Left ventricle myocardium inferior (tissue), 1 donor: ENCODE measurements around the gene SENP5. TPM values are rescaled to one million over a fixed set of nuclear protein-coding genes. Genes with fewer than 3 reads are reported as not detected.

Experiments used
- DNase-seq: peaks from one replicate; pipeline ENCODE4 v3.0.0-alpha.2; 2020
- H3K27ac ChIP-seq: fragments of 200-600 bp; replicated peaks from 2 replicates; pipeline ENCODE4 v1.8.0; 2021
- H3K27me3 ChIP-seq: fragments of 200-600 bp; 2 replicates; pipeline ENCODE4 v1.8.0; 2021; ENCODE audit warnings: low read depth
- H3K36me3 ChIP-seq: fragments of 200-600 bp; 2 replicates; pipeline ENCODE4 v1.8.0; 2021
- H3K4me1 ChIP-seq: fragments of 200-600 bp; 2 replicates; pipeline ENCODE4 v1.8.0; 2021
- H3K4me3 ChIP-seq: fragments of 200-600 bp; 2 replicates; pipeline ENCODE4 v1.8.0; 2021; ENCODE audit warnings: mild to moderate bottlenecking, moderate library complexity
- H3K9me3 ChIP-seq: fragments of 200-600 bp; replicated peaks from 2 replicates; pipeline ENCODE4 v1.8.0; 2021
- CTCF ChIP-seq: fragments of 200-600 bp; IDR thresholded peaks from 2 replicates; pipeline ENCODE4 v1.8.0; 2021; ENCODE audit warnings: antibody characterized with exemption, mild to moderate bottlenecking, borderline replicate concordance
- intact Hi-C: fragments of 100-400 bp; cut with micrococcal nuclease; formaldehyde crosslinking; loops from one replicate; pipeline ENCODE4 v1.11.0; 2022
- total RNA-seq: library from RNA; stranded (reverse); fragmentation: NEBNext Ultra II Directional; extraction: Animal tissue kit (Norgen Biotek cat#: 25700); gene quantifications from one replicate; pipeline ENCODE4 v1.2.1, GENCODE V29; 2021
- donor health status: DM: no; HTN: yes; CAD: no; lungs with severe emphysema.

SENP5 gene
- total RNA-seq, 1 donor from 2014 or later: 16.7 TPM

GRCh38 chr3:196902296-196902695 lies 34.6 kb downstream of the SENP5 start:
- intact Hi-C loops: no loop called here
- TF ChIP-seq CTCF: no peak
- Histone ChIP-seq H3K4me1 (no peaks in the 10 kb centered on the region), H3K27me3 (no peaks in the 10 kb centered on the region), H3K4me3 (no peak overlapping the region), H3K27ac (no peak overlapping the region), H3K36me3 (peaks cover 73% of the 10 kb centered on the region), H3K9me3 (no peaks in the 10 kb centered on the region)
- DNase-seq: no peak

GRCh38 chr3:196903740-196904139 lies 36.0 kb downstream of the SENP5 start:
- TF ChIP-seq CTCF: no peak
- Histone ChIP-seq H3K36me3 (peaks cover 73% of the 10 kb centered on the region), H3K4me1 (no peaks in the 10 kb centered on the region), H3K27ac (no peak overlapping the region), H3K4me3 (no peak overlapping the region), H3K27me3 (no peaks in the 10 kb centered on the region), H3K9me3 (no peaks in the 10 kb centered on the region)
- no peak for DNase-seq
- intact Hi-C loops: no loop called here

DNA sequence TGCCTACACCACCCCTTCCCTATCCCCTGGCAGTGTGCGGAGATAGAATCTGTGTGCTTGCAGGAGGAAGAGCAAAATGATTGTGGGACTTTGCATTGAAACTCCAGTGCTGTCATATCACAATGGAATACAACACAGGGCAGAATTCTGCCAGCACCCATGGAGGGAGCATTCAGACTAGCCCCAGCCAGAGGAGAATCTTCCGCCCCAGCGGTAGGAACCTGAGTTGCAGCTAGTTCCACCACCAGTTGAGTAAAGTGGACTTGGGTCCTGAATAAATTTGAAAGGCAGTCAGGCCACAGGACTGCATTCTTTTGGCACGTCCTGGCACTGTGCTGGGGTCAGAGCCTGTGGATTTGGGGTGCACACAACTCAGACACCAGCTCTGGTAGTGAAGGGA lies 47.1 kb downstream of the SENP5 start:
- peaks cover 8% of the 10 kb centered on the region for H3K9me3 ChIP-seq
- no peak for TF ChIP-seq CTCF
- intact Hi-C loops: no loop called here
- H3K27ac ChIP-seq: no peak overlapping the region
- H3K36me3 ChIP-seq: peaks cover 33% of the 10 kb centered on the region
- H3K27me3 ChIP-seq: no peaks in the 10 kb centered on the region
- no peaks in the 10 kb centered on the region for H3K4me1 ChIP-seq
- H3K4me3 ChIP-seq: no peak overlapping the region
- no peak for DNase-seq

DNA sequence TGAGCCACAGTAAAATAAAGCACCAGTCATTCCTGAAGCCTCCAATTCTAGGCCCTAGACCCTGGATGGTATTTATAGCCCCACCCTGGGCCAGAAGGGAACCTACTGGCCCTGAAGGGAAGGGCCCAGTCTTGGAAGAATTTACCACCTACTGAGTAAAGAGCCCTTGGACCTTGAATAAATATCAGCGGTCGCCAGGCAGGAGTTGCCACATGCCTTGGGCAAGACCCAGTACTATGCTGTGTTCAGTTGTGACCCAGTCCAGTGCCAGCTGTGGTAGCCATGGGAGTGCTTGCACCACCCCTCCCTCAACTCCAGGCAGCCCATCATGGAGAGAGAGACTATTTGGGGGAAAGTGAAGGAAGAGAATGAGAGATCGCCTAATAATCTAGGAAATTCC lies 47.7 kb downstream of the SENP5 start:
- H3K9me3 ChIP-seq: peaks cover 8% of the 10 kb centered on the region
- no peaks in the 10 kb centered on the region for H3K27me3 ChIP-seq
- no peaks in the 10 kb centered on the region for H3K4me1 ChIP-seq
- no peak overlapping the region for H3K27ac ChIP-seq
- peaks cover 33% of the 10 kb centered on the region for H3K36me3 ChIP-seq
- TF ChIP-seq CTCF: no peak
- intact Hi-C loops: no loop called here
- no peak for DNase-seq
- no peak overlapping the region for H3K4me3 ChIP-seq

DNA sequence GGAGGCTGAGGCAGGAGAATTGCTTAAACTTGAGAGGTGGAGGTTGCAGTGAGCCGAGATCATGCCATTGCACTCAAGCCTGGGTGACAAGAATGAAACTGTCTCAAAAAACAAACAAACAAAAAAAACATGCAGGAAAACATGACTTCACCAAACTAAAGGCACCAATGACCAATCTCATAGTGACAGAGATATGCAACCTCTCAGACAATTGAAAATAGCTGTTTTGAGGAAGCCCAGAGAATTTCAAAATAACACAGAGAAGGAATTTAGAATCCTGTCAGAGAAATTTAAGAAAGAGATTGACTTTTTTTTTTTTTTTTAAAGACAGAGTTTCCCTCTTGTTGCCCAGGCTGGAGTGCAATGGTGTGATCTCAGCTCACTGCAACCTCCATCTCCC lies 48.5 kb downstream of the SENP5 start:
- H3K4me3 ChIP-seq: no peak overlapping the region
- no peaks in the 10 kb centered on the region for H3K27me3 ChIP-seq
- peaks cover 8% of the 10 kb centered on the region for H3K9me3 ChIP-seq
- intact Hi-C loops: no loop called here
- no peak for DNase-seq
- H3K27ac ChIP-seq: no peak overlapping the region
- peaks cover 33% of the 10 kb centered on the region for H3K36me3 ChIP-seq
- TF ChIP-seq CTCF: no peak
- H3K4me1 ChIP-seq: no peaks in the 10 kb centered on the region

DNA sequence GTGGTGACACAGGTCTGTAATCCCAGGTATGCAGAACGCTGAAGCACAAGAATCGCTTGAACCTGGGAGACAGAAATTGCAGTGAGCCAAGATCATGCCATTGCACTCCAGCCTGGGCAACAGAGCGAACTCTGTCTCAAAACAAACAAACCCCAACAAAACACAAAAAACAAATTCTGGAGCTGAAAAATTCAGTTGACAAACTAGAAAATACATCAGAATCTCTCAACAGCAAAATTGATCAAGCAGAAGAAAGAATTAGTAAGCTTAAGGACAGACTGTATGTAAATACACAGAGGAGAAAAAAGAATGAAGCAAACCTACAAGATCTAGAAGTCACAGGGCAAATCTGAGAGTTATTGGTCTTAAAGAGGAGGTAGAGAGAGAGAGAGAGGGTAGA lies 49.3 kb downstream of the SENP5 start:
- no peak for TF ChIP-seq CTCF
- Histone ChIP-seq H3K27me3 (no peaks in the 10 kb centered on the region), H3K4me3 (no peak overlapping the region), H3K9me3 (peaks cover 8% of the 10 kb centered on the region), H3K36me3 (peaks cover 33% of the 10 kb centered on the region), H3K27ac (no peak overlapping the region), H3K4me1 (no peaks in the 10 kb centered on the region)
- DNase-seq: no peak
- intact Hi-C loops: no loop called here
